NT2/D1 (cell line): ENCODE data around the gene MSI1.

Experiments used
- DNase-seq: peaks from one replicate; pipeline ENCODE4 v3.0.0-alpha.2; 2011; ENCODE audit warnings: low read depth, low spot score
- H3K27me3 ChIP-seq: 2 replicates; pipeline ENCODE4 v1.6.0; 2011; ENCODE audit warnings: mild to moderate bottlenecking; ENCODE audit not compliant: insufficient read length, insufficient read depth
- H3K36me3 ChIP-seq: 2 replicates; pipeline ENCODE4 v1.6.1; 2011; ENCODE audit warnings: mild to moderate bottlenecking, low read length, mixed read lengths; ENCODE audit not compliant: insufficient read depth, insufficient read length
- H3K4me1 ChIP-seq: 2 replicates; pipeline ENCODE4 v1.5.1; 2011; ENCODE audit not compliant: insufficient read depth, insufficient read length
- H3K4me3 ChIP-seq: 2 replicates; pipeline ENCODE4 v1.5.1; 2011; ENCODE audit warnings: low read depth; ENCODE audit not compliant: insufficient read length
- H3K9ac ChIP-seq: 2 replicates; pipeline ENCODE4 v1.6.0; 2011; ENCODE audit warnings: low read depth; ENCODE audit not compliant: insufficient read length
- H3K9me3 ChIP-seq: 2 replicates; pipeline ENCODE4 v1.5.1; 2011; ENCODE audit warnings: mild to moderate bottlenecking, low read length; ENCODE audit not compliant: insufficient read depth
- SUZ12 ChIP-seq: IDR thresholded peaks from 2 replicates; pipeline ENCODE4 v1.6.1; 2011; ENCODE audit not compliant: insufficient read length, insufficient read depth; ENCODE audit errors: extremely low read depth
- YY1 ChIP-seq: IDR thresholded peaks from 2 replicates; pipeline ENCODE4 v1.6.1; 2011; ENCODE audit not compliant: insufficient read length, insufficient read depth
- ZNF274 ChIP-seq: IDR thresholded peaks from 2 replicates; pipeline ENCODE4 v1.6.1; 2011; ENCODE audit warnings: mild to moderate bottlenecking, low read depth, low read length

Gene MSI1

DNA sequence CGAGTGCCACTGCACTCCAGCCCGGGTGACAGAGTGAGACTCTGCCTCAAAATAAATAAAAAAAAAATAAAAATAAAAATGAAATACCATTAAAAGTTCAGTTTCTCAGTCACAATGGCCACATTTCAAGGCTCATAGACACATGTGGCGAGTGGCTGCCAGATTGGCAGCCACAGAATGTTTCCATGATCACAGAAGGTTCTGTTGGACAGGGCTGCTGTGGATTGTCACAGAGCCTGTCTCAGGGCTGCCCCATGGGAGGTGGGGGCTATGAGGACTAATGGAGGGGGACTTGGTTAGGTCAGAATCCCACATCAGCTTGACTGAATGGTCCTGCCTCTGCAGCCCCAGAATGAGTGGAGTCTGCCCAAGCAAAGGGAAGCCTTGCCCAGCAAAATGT, 37.6 kb downstream of the MSI1 start:
- TF ChIP-seq ZNF274 (no peak), YY1 (no peak), SUZ12 (no peak)
- no peak overlapping the region for H3K4me3 ChIP-seq
- no peak for DNase-seq
- H3K27me3 ChIP-seq = no peaks in the 10 kb centered on the region
- H3K36me3 ChIP-seq = no peaks in the 10 kb centered on the region
- H3K9me3 ChIP-seq = peaks cover 10% of the 10 kb centered on the region
- H3K4me1 ChIP-seq = no peaks in the 10 kb centered on the region
- H3K9ac ChIP-seq = no peak overlapping the region

- Histone ChIP-seq H3K36me3 (no peaks in the 10 kb centered on the region), H3K27me3 (peaks cover 7% of the 10 kb centered on the region), H3K9ac (no peak overlapping the region), H3K4me1 (no peaks in the 10 kb centered on the region), H3K9me3 (no peaks in the 10 kb centered on the region), H3K4me3 (no peak overlapping the region)
- TF ChIP-seq ZNF274 = no peak
- no peak for TF ChIP-seq SUZ12
- TF ChIP-seq YY1 = no peak
- no peak for DNase-seq
These were observed 40.7 kb downstream of the MSI1 start for GRCh38 chr12:120328228-120328627.

GRCh38 chr12:120327593-120327992, 41.4 kb downstream of the MSI1 start, which contains the start of gene PLA2G1B:
TSS of gene PLA2G1B (minus strand) at chr12:120327779. CDS start at chr12:120327753, 26 bp downstream.
- no peak for DNase-seq
- no peak within 1 kb of the TSS for H3K4me3 ChIP-seq
- no peaks in the 10 kb centered on the region for H3K9me3 ChIP-seq
- no peak for TF ChIP-seq ZNF274
- no peak for TF ChIP-seq SUZ12
- no peak for TF ChIP-seq YY1
- H3K36me3 ChIP-seq = no peaks in the 10 kb centered on the region
- no peak within 1 kb of the TSS for H3K9ac ChIP-seq
- H3K4me1 ChIP-seq = no peaks in the 10 kb centered on the region
- H3K27me3 ChIP-seq = peaks cover 7% of the 10 kb centered on the region

DNA sequence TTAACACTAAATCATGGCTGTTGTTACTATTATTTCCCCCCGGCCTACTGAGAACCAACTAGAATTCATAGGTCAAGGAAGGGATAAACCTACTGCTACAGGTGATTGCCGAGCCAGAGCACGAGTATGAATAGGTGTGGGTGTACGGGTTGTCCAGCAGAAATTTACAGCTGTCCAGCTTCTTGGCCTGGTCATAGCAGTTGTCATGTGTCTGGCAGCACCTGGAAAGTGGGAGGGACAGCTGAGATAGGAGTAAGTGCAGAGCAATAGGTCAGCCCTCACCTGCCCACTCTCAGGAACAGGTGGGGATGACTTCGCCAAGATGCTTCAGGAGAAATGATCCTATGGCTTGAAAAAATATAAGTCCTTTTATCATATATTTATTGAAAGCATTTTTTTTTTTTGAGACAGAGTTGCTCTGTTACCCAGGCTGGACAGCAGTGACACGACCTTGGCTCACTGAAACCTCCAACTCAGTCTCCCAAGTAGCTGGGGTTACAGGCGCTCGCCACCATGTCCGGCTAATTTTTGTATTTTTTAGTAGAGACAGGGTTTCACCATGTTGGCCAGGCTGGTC, 44.0 kb downstream of the MSI1 start:
- DNase-seq = no peak
- Histone ChIP-seq H3K36me3 (no peaks in the 10 kb centered on the region), H3K9me3 (no peaks in the 10 kb centered on the region), H3K27me3 (peaks cover 7% of the 10 kb centered on the region), H3K4me1 (no peaks in the 10 kb centered on the region), H3K9ac (no peak overlapping the region), H3K4me3 (no peak overlapping the region)
- TF ChIP-seq YY1 (no peak), SUZ12 (no peak), ZNF274 (no peak)

DNA sequence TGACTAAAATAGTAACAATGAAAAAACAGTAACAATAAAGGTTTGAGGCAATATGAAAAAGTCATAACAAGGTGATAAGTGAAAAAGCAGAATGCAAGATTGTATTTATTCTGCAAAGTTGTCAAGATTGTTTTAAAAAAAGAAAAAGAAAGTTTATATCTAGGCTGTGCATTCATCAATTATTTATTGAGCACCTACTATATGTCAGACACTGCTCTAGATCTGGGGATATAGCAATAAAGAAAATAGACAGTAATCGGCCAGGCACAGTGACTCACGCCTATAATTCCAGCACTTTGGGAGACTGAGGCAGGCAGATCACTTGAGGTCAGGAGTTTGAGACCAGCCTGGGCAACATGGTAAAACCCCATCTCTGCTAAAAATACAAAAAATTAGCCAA, 45.2 kb downstream of the MSI1 start:
- TF ChIP-seq SUZ12 (no peak), YY1 (no peak), ZNF274 (no peak)
- no peaks in the 10 kb centered on the region for H3K4me1 ChIP-seq
- H3K36me3 ChIP-seq = no peaks in the 10 kb centered on the region
- peaks cover 7% of the 10 kb centered on the region for H3K27me3 ChIP-seq
- no peak for DNase-seq
- H3K4me3 ChIP-seq = no peak overlapping the region
- H3K9me3 ChIP-seq = no peaks in the 10 kb centered on the region
- H3K9ac ChIP-seq = no peak overlapping the region

DNA sequence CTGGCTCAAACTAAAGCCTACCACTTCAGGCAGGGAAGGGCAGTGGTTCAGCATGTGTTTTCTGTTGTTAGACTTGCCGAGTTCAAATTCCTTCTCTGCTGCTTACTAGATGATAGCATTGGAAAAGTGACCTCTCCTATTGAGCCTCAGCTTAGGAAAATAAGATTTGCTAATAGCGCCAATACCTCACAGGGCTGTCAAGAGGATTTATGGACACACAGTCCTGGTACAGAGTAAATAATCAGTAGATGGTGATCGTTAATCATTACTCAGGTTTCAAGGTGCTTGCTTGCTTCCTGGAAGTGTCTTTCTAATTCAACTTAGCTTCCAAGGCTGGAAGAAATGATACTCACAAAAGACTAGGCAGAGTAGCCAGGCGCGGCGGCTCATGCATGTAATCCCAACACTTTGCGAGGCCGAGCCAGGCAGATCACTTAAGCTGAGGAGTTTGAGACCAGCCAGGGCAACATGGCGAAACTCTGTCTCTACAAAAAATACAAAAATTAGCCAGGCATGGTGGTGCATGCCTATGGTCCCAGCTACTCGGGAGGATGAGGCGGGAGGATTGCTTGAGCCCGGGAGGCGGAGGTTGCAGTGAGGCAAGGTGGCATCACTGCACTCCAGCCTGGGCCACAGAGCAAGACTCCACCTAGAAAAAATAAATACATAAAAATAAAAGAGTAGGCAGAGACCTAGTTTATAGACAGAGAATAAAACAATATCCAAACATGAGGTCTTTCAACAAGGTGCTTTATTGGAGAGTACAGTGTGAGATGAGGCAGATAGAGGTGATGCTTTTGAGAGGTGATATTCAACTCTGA, 47.4 kb downstream of the MSI1 start:
- no peaks in the 10 kb centered on the region for H3K36me3 ChIP-seq
- no peak for TF ChIP-seq ZNF274
- no peak for TF ChIP-seq YY1
- TF ChIP-seq SUZ12 = no peak
- no peak overlapping the region for H3K4me3 ChIP-seq
- DNase-seq = no peak
- no peaks in the 10 kb centered on the region for H3K4me1 ChIP-seq
- H3K9ac ChIP-seq = no peak overlapping the region
- peaks cover 7% of the 10 kb centered on the region for H3K27me3 ChIP-seq
- no peaks in the 10 kb centered on the region for H3K9me3 ChIP-seq
